Astrocyte (in vitro differentiated cells and primary cell): ENCODE measurements around the gene SMIM24.

Experiments used
- CTCF ChIP-seq: IDR thresholded peaks from 2 replicates; pipeline ENCODE4 v1.5.1; 2011; ENCODE audit warnings: low read depth, mild to moderate bottlenecking, inconsistent platforms, low read length, moderate library complexity; ENCODE audit not compliant: insufficient read depth
- EZH2 ChIP-seq: IDR thresholded peaks from 2 replicates; pipeline ENCODE4 v1.6.1; 2012; ENCODE audit warnings: mild to moderate bottlenecking, low read length, inconsistent platforms; ENCODE audit not compliant: insufficient read depth

- TF ChIP-seq CTCF (no peak), EZH2 (no peak)
These were observed 53.9 kb downstream of the SMIM24 start for GRCh38 chr19:3426433-3426832.
